WTC11 (cell line): ENCODE measurements around the gene HSF5. TPM values are rescaled to one million over a fixed set of nuclear protein-coding genes. Genes with fewer than 3 reads are reported as not detected.

Experiments
- ATAC-seq: fragments of 200-7000 bp; cut with Tn5 transposase; 2 replicates; pipeline ENCODE4 v1.10.0; 2021; ENCODE audit warnings: mild to moderate bottlenecking, moderate library complexity
- CTCF ChIA-PET: fragments of 300-600 bp; sonication (Branson Sonifier 250); formaldehyde crosslinking; loops from one replicate; lab custom pipeline; 2021; ENCODE audit warnings: antibody characterized with exemption; lab: Charles Lee
- POLR2A ChIA-PET: fragments of 350-600 bp; sonication (Branson Sonifier 250); formaldehyde crosslinking; loops from one replicate; lab custom pipeline; 2021; ENCODE audit warnings: antibody characterized with exemption; lab: Charles Lee
- DNase-seq: peaks from one replicate; pipeline ENCODE4 v3.0.0; 2021; ENCODE audit warnings: low spot score
- H3K27ac Mint-ChIP-seq: 2 replicates; pipeline ENCODE4 v1.8.0; 2021; ENCODE audit warnings: mixed read lengths
- H3K27me3 Mint-ChIP-seq: 2 replicates; pipeline ENCODE4 v1.8.0; 2021; ENCODE audit warnings: low read depth, mild to moderate bottlenecking, moderate library complexity, mixed read lengths
- H3K36me3 Mint-ChIP-seq: 2 replicates; pipeline ENCODE4 v1.8.0; 2021; ENCODE audit warnings: mixed read lengths
- H3K4me1 Mint-ChIP-seq: 2 replicates; pipeline ENCODE4 v1.8.0; 2022; ENCODE audit warnings: mixed read lengths
- H3K4me3 Mint-ChIP-seq: 2 replicates; pipeline ENCODE4 v1.8.0; 2021; ENCODE audit warnings: mild to moderate bottlenecking, moderate library complexity, mixed read lengths
- H3K9me3 Mint-ChIP-seq: 2 replicates; pipeline ENCODE4 v1.8.0; 2021; ENCODE audit warnings: mixed read lengths
- ATF1 ChIP-seq: sonication (generic); formaldehyde crosslinking; IDR thresholded peaks from 2 replicates; pipeline ENCODE4 v1.8.1; 2023; ENCODE audit warnings: mild to moderate bottlenecking, moderate library complexity, missing genetic modification reagents
- CTCF ChIP-seq: fragments of 200-600 bp; IDR thresholded peaks from 2 replicates; pipeline ENCODE4 v1.8.0; 2022; ENCODE audit warnings: antibody characterized with exemption
- GABPB1 ChIP-seq: sonication (generic); formaldehyde crosslinking; IDR thresholded peaks from 2 replicates; pipeline ENCODE4 v1.8.1; 2023; ENCODE audit warnings: mild to moderate bottlenecking, missing genetic modification reagents
- HMGA2 ChIP-seq: fragments of 250-450 bp; sonication (Bioruptor Pico); IDR thresholded peaks from 2 replicates; pipeline ENCODE4 v1.4.0; 2021; ENCODE audit warnings: mild to moderate bottlenecking, moderate library complexity
- MAX ChIP-seq: sonication (generic); formaldehyde crosslinking; IDR thresholded peaks from 2 replicates; pipeline ENCODE4 v1.8.0; 2022; ENCODE audit warnings: mild to moderate bottlenecking, missing genetic modification reagents
- NR1H2 ChIP-seq: sonication (generic); formaldehyde crosslinking; IDR thresholded peaks from 2 replicates; pipeline ENCODE4 v1.9.0; 2021; ENCODE audit warnings: mild to moderate bottlenecking, moderate library complexity, missing genetic modification reagents
- RELA ChIP-seq: sonication (generic); formaldehyde crosslinking; IDR thresholded peaks from 2 replicates; pipeline ENCODE4 v1.8.1; 2022; ENCODE audit warnings: missing genetic modification reagents, mild to moderate bottlenecking, borderline replicate concordance
- SMAD3 ChIP-seq: sonication (generic); formaldehyde crosslinking; IDR thresholded peaks from 2 replicates; pipeline ENCODE4 v1.8.0; 2022; ENCODE audit warnings: missing genetic modification reagents, mild to moderate bottlenecking, borderline replicate concordance
- SP1 ChIP-seq: sonication (generic); formaldehyde crosslinking; conservative IDR thresholded peaks from 2 replicates; pipeline ENCODE4 v1.8.1; 2022; ENCODE audit warnings: missing genetic modification reagents
- TEAD1 ChIP-seq: sonication (generic); formaldehyde crosslinking; IDR thresholded peaks from 2 replicates; pipeline ENCODE4 v1.8.0; 2022; ENCODE audit warnings: mild to moderate bottlenecking, missing genetic modification reagents
- TEAD4 ChIP-seq: sonication (generic); formaldehyde crosslinking; IDR thresholded peaks from 2 replicates; pipeline ENCODE4 v1.8.0; 2022; ENCODE audit warnings: mild to moderate bottlenecking, missing genetic modification reagents
- ZNF263 ChIP-seq: sonication (generic); formaldehyde crosslinking; IDR thresholded peaks from 2 replicates; pipeline ENCODE4 v1.8.1; 2022; ENCODE audit warnings: low read depth, mild to moderate bottlenecking, moderate library complexity, missing genetic modification reagents
- total RNA-seq: library from RNA; stranded (reverse); gene quantifications from 3 replicates; pipeline ENCODE4 v1.2.3, GENCODE V29; 2021
- TF ChIP-seq, protein P1 (sequence below): sonication (generic); formaldehyde crosslinking; IDR thresholded peaks from 2 replicates; pipeline ENCODE4 v1.8.1; 2023; ENCODE audit warnings: mild to moderate bottlenecking, missing genetic modification reagents, moderate library complexity
- TF ChIP-seq, protein P2 (sequence below): sonication (generic); formaldehyde crosslinking; IDR thresholded peaks from 2 replicates; pipeline ENCODE4 v1.8.1; 2023; ENCODE audit warnings: mild to moderate bottlenecking, moderate library complexity, missing genetic modification reagents
- TF ChIP-seq, protein P3 (sequence below): sonication (generic); formaldehyde crosslinking; IDR thresholded peaks from 2 replicates; pipeline ENCODE4 v1.8.0; 2022; ENCODE audit warnings: missing genetic modification reagents
- TF ChIP-seq, protein P4 (sequence below): sonication (generic); formaldehyde crosslinking; IDR thresholded peaks from 2 replicates; pipeline ENCODE4 v1.8.1; 2023; ENCODE audit warnings: mild to moderate bottlenecking, missing genetic modification reagents, moderate library complexity
- TF ChIP-seq, protein P5 (sequence below): fragments of 250-450 bp; sonication (Bioruptor Pico); IDR thresholded peaks from 2 replicates; pipeline ENCODE4 v1.9.0; 2021; ENCODE audit warnings: mild to moderate bottlenecking

HSF5 gene
- total RNA-seq, 1 experiment from 2014 or later = 0.09 TPM

DNA sequence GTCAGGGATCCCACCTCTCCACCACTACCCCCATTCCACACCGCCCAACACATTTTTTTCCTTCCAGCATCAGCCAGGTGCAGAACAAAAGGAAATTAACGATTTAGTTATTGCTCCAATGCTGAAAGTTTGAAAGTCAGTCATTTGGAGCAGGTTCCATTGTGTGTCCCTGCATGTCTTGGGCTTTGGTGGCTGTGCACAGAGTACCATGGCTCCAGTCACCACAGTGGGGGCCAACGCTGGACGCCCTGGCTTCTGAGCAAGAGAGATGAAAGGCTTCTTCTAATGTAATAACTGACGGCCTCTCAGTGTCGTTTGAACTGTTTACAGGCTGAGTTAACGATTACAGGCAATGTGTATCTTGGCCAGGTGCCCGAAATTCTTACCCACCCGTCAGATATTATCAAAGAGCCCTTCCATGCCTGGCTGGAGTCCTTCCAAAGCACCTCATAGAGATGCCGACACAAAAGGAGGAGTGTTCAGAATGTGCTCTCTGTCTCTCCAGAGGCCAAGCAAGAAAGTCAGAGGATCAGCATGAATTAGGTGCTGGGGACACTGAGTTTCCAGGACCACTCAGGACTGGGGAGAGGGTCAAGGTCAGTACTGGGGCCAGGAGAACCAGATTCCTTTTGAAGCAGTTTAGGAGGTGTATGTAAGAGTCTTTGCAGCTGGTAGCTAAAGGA lies 96.8 kb downstream of the HSF5 start:
- CTCF ChIA-PET = no interaction called here
- H3K27ac Mint-ChIP-seq = no peak overlapping the region
- no peak for ATAC-seq
- no peaks in the 10 kb centered on the region for H3K9me3 Mint-ChIP-seq
- no peak for DNase-seq
- POLR2A ChIA-PET = no interaction called here
- H3K27me3 Mint-ChIP-seq = peaks cover 42% of the 10 kb centered on the region
- TF ChIP-seq ZNF263 (no peak), GABPB1 (CRISPR knock-in tag) (peak; percentile 95)
- H3K4me3 Mint-ChIP-seq = no peak overlapping the region
- no peaks in the 10 kb centered on the region for H3K36me3 Mint-ChIP-seq
- H3K4me1 Mint-ChIP-seq = peaks cover 49% of the 10 kb centered on the region

DNA sequence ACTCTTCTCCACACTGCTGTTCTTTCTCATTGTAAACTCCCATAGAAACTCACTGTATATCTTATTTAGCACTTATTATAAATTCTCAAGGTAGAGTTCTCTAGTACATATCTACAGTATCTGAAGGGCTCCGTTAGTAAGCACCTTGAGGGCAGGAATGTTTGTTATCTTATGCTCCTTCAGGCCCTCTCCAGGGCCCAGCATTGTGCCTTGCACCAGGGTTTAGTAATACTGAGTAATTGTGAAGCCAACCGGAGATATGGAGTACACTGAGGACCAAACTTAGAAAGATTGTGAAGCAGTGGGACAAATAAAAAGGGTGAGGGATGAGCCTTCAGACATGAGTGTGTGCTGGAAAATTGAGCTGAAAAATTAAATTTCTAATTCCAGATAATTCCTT lies 97.3 kb downstream of the HSF5 start:
- no peak for DNase-seq
- Mint-ChIP-seq H3K9me3 (no peaks in the 10 kb centered on the region), H3K4me3 (no peak overlapping the region), H3K27me3 (peaks cover 36% of the 10 kb centered on the region), H3K36me3 (no peaks in the 10 kb centered on the region), H3K4me1 (peaks cover 49% of the 10 kb centered on the region), H3K27ac (no peak overlapping the region)
- TF ChIP-seq ATF1 (CRISPR knock-in tag) (no peak), MAX (CRISPR knock-in tag) (no peak), RELA (CRISPR knock-in tag) (no peak)
- TF ChIP-seq, protein P1, sequence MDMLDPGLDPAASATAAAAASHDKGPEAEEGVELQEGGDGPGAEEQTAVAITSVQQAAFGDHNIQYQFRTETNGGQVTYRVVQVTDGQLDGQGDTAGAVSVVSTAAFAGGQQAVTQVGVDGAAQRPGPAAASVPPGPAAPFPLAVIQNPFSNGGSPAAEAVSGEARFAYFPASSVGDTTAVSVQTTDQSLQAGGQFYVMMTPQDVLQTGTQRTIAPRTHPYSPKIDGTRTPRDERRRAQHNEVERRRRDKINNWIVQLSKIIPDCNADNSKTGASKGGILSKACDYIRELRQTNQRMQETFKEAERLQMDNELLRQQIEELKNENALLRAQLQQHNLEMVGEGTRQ (CRISPR knock-in tag) = no peak
- TF ChIP-seq, protein P2, sequence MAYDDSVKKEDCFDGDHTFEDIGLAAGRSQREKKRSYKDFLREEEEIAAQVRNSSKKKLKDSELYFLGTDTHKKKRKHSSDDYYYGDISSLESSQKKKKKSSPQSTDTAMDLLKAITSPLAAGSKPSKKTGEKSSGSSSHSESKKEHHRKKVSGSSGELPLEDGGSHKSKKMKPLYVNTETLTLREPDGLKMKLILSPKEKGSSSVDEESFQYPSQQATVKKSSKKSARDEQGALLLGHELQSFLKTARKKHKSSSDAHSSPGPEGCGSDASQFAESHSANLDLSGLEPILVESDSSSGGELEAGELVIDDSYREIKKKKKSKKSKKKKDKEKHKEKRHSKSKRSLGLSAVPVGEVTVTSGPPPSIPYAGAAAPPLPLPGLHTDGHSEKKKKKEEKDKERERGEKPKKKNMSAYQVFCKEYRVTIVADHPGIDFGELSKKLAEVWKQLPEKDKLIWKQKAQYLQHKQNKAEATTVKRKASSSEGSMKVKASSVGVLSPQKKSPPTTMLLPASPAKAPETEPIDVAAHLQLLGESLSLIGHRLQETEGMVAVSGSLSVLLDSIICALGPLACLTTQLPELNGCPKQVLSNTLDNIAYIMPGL (CRISPR knock-in tag) = no peak
- POLR2A ChIA-PET = no interaction called here
- no peak for ATAC-seq
- CTCF ChIA-PET = interaction anchor here (1.5 kb wide), 1 partner anchor 27 kb away, joined by 6 read pairs; the partner anchor contains the start of gene RNF43

- ChIA-PET POLR2A (interaction anchor here (0.7 to 1.4 kb wide), 3 partner anchors 9 to 49 kb away, joined by 3 read pairs; partner anchors contain the start of gene SUPT4H1), CTCF (interaction anchor here (0.8 to 1.3 kb wide), 6 partner anchors 12 to 80 kb away, joined by 3 to 14 read pairs (median 4); partner anchors contain the start of gene RNF43)
- peak overlapping the region; percentile 1; the same call in 1 of the 2 replicates for H3K27ac Mint-ChIP-seq
- H3K4me1 Mint-ChIP-seq = peaks cover 48% of the 10 kb centered on the region
- peak overlapping the region; percentile 30 for H3K4me3 Mint-ChIP-seq
- ATAC-seq (peak; percentile 66), DNase-seq (no peak)
- no peaks in the 10 kb centered on the region for H3K9me3 Mint-ChIP-seq
- H3K27me3 Mint-ChIP-seq = peaks cover 15% of the 10 kb centered on the region
- no peaks in the 10 kb centered on the region for H3K36me3 Mint-ChIP-seq
- TF ChIP-seq CTCF (no peak), TEAD4 (CRISPR knock-in tag) (no peak), NR1H2 (CRISPR knock-in tag) (no peak), SMAD3 (CRISPR knock-in tag) (no peak), TEAD1 (CRISPR knock-in tag) (no peak), GABPB1 (CRISPR knock-in tag) (no peak), SP1 (CRISPR knock-in tag) (no peak), HMGA2 (no peak)
- TF ChIP-seq, protein P3, sequence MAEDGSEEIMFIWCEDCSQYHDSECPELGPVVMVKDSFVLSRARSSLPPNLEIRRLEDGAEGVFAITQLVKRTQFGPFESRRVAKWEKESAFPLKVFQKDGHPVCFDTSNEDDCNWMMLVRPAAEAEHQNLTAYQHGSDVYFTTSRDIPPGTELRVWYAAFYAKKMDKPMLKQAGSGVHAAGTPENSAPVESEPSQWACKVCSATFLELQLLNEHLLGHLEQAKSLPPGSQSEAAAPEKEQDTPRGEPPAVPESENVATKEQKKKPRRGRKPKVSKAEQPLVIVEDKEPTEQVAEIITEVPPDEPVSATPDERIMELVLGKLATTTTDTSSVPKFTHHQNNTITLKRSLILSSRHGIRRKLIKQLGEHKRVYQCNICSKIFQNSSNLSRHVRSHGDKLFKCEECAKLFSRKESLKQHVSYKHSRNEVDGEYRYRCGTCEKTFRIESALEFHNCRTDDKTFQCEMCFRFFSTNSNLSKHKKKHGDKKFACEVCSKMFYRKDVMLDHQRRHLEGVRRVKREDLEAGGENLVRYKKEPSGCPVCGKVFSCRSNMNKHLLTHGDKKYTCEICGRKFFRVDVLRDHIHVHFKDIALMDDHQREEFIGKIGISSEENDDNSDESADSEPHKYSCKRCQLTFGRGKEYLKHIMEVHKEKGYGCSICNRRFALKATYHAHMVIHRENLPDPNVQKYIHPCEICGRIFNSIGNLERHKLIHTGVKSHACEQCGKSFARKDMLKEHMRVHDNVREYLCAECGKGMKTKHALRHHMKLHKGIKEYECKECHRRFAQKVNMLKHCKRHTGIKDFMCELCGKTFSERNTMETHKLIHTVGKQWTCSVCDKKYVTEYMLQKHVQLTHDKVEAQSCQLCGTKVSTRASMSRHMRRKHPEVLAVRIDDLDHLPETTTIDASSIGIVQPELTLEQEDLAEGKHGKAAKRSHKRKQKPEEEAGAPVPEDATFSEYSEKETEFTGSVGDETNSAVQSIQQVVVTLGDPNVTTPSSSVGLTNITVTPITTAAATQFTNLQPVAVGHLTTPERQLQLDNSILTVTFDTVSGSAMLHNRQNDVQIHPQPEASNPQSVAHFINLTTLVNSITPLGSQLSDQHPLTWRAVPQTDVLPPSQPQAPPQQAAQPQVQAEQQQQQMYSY (CRISPR knock-in tag) = no peak
- TF ChIP-seq, protein P4, sequence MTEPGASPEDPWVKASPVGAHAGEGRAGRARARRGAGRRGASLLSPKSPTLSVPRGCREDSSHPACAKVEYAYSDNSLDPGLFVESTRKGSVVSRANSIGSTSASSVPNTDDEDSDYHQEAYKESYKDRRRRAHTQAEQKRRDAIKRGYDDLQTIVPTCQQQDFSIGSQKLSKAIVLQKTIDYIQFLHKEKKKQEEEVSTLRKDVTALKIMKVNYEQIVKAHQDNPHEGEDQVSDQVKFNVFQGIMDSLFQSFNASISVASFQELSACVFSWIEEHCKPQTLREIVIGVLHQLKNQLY (CRISPR knock-in tag) = no peak
- TF ChIP-seq, protein P5, sequence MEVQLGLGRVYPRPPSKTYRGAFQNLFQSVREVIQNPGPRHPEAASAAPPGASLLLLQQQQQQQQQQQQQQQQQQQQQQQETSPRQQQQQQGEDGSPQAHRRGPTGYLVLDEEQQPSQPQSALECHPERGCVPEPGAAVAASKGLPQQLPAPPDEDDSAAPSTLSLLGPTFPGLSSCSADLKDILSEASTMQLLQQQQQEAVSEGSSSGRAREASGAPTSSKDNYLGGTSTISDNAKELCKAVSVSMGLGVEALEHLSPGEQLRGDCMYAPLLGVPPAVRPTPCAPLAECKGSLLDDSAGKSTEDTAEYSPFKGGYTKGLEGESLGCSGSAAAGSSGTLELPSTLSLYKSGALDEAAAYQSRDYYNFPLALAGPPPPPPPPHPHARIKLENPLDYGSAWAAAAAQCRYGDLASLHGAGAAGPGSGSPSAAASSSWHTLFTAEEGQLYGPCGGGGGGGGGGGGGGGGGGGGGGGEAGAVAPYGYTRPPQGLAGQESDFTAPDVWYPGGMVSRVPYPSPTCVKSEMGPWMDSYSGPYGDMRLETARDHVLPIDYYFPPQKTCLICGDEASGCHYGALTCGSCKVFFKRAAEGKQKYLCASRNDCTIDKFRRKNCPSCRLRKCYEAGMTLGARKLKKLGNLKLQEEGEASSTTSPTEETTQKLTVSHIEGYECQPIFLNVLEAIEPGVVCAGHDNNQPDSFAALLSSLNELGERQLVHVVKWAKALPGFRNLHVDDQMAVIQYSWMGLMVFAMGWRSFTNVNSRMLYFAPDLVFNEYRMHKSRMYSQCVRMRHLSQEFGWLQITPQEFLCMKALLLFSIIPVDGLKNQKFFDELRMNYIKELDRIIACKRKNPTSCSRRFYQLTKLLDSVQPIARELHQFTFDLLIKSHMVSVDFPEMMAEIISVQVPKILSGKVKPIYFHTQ (CRISPR knock-in tag) = no peak
Measured at GRCh38 chr17:58388302-58389190, 99.7 kb downstream of the HSF5 start.
